Parathyroid adenoma (tissue), 2 donors: ENCODE results near the gene CES2.

Experiments
- H2AFZ ChIP-seq: fragments of 300-600 bp; sonication (generic); one replicate; pipeline ENCODE4 v1.7.0; 2017; ENCODE audit warnings: antibody characterized with exemption, mild to moderate bottlenecking
- H3K27ac ChIP-seq: fragments of 300-600 bp; sonication (generic); one replicate; pipeline ENCODE4 v1.7.0; 2017
- H3K27me3 ChIP-seq: fragments of 300-600 bp; sonication (generic); one replicate; pipeline ENCODE4 v1.7.0; 2017; ENCODE audit warnings: low read length; ENCODE audit not compliant: control insufficient read depth, insufficient read depth
- H3K36me3 ChIP-seq: fragments of 300-600 bp; sonication (generic); one replicate; pipeline ENCODE4 v1.7.0; 2017; ENCODE audit warnings: low read length; ENCODE audit not compliant: control insufficient read depth, insufficient read depth
- H3K4me1 ChIP-seq: fragments of 300-600 bp; sonication (generic); one replicate; pipeline ENCODE4 v1.7.0; 2017; ENCODE audit warnings: control low read depth
- H3K4me2 ChIP-seq: fragments of 300-600 bp; sonication (generic); one replicate; pipeline ENCODE4 v1.7.0; 2017; ENCODE audit warnings: low read length
- H3K4me3 ChIP-seq: fragments of 300-600 bp; sonication (generic); one replicate; pipeline ENCODE4 v1.7.0; 2017; ENCODE audit warnings: low read depth, low read length
- H3K79me2 ChIP-seq: fragments of 300-600 bp; sonication (generic); one replicate; pipeline ENCODE4 v1.7.0; 2017; ENCODE audit warnings: control low read depth
- H3K9ac ChIP-seq: fragments of 300-600 bp; sonication (generic); one replicate; pipeline ENCODE4 v1.7.0; 2017; ENCODE audit warnings: mild to moderate bottlenecking
- H3K9me3 ChIP-seq: fragments of 300-600 bp; sonication (generic); one replicate; pipeline ENCODE4 v1.7.0; 2017; ENCODE audit warnings: low read length; ENCODE audit not compliant: control insufficient read depth
- TF ChIP-seq, protein P1 (sequence below): fragments of 300-600 bp; sonication (generic); IDR thresholded peaks from one replicate; pipeline ENCODE4 v1.7.0; 2017; ENCODE audit warnings: antibody characterized with exemption, mild to moderate bottlenecking
- donor health status: primary hyperparathyroidism.

CES2 gene, protein sequence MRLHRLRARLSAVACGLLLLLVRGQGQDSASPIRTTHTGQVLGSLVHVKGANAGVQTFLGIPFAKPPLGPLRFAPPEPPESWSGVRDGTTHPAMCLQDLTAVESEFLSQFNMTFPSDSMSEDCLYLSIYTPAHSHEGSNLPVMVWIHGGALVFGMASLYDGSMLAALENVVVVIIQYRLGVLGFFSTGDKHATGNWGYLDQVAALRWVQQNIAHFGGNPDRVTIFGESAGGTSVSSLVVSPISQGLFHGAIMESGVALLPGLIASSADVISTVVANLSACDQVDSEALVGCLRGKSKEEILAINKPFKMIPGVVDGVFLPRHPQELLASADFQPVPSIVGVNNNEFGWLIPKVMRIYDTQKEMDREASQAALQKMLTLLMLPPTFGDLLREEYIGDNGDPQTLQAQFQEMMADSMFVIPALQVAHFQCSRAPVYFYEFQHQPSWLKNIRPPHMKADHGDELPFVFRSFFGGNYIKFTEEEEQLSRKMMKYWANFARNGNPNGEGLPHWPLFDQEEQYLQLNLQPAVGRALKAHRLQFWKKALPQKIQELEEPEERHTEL

DNA sequence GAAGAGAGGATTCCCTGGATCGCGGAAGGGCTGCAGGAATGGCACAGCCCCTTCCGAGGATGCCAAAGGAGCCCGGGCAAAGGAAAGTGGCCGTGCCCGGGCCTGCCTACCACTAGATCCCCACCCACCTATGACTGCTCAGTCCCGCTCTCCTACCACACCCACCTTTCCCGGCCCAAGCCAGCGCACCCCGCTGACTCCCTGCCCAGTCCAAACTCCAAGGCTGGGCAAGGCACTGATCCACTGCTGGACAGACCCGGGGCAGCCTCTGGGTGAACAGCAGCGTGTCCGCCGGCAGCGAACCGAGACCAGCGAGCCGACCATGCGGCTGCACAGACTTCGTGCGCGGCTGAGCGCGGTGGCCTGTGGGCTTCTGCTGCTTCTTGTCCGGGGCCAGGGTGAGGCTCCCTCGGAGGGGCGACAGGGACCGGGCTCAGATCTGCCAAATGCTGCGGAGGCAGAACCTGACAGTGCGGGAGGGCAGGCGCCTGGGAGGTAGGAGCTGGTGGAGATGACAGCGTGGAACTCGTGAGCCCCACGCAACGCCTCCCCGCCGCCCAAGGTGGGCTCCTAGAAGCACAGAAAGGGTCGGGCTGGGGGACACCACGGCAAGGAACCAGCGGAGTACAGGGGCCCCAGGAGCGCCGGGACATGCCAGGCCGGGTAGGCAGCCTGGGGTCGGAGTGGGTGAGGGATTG is at the start of gene CES2:
CES2 (plus strand) TSS at position 203 of the 698 bp plus-strand sequence; CDS start at position 323, 120 bp downstream.
- TF ChIP-seq, protein P1, sequence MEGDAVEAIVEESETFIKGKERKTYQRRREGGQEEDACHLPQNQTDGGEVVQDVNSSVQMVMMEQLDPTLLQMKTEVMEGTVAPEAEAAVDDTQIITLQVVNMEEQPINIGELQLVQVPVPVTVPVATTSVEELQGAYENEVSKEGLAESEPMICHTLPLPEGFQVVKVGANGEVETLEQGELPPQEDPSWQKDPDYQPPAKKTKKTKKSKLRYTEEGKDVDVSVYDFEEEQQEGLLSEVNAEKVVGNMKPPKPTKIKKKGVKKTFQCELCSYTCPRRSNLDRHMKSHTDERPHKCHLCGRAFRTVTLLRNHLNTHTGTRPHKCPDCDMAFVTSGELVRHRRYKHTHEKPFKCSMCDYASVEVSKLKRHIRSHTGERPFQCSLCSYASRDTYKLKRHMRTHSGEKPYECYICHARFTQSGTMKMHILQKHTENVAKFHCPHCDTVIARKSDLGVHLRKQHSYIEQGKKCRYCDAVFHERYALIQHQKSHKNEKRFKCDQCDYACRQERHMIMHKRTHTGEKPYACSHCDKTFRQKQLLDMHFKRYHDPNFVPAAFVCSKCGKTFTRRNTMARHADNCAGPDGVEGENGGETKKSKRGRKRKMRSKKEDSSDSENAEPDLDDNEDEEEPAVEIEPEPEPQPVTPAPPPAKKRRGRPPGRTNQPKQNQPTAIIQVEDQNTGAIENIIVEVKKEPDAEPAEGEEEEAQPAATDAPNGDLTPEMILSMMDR = no peak
- H3K36me3 ChIP-seq = no peaks in the 10 kb centered on the region

DNA sequence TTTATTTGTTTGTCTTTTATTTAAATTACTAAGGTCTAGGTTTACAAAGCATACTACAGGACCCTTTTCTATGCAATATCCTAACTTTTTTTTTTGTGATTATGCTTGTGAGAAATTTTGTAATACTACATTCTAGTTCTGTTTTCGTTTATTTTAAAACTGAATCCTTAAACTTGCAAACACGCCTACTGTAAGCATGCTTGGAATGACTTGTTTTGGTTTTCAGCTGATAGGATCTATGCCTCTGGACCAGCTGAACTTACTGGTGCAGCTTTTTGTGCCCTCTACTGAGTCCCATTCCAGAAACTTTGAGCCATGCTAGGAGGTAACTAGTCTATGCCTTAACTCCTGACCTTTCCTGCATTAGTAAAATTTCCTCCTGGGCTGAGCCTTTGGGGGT is 49.0 kb upstream of the CES2 start:
- TF ChIP-seq, protein P1 = no peak
- Histone ChIP-seq H3K36me3 (no peaks in the 10 kb centered on the region), H3K9me3 (no peaks in the 10 kb centered on the region), H3K4me3 (peak overlapping the region; percentile 1), H3K27me3 (no peaks in the 10 kb centered on the region), H3K27ac (peak overlapping the region; percentile 63), H2AFZ (no peak overlapping the region), H3K4me2 (peak overlapping the region; percentile 35), H3K9ac (no peak overlapping the region), H3K79me2 (peaks cover 3% of the 10 kb centered on the region), H3K4me1 (peaks cover 13% of the 10 kb centered on the region)

More for the DNA sequence above, at the start of gene CES2:
- peaks cover 14% of the 10 kb centered on the region for H3K4me1 ChIP-seq
- peaks cover 13% of the 10 kb centered on the region for H3K79me2 ChIP-seq
- H3K9me3 ChIP-seq = no peaks in the 10 kb centered on the region
- peak within 1 kb of the TSS; percentile 92 for H2AFZ ChIP-seq
- peak within 1 kb of the TSS; percentile 98 for H3K27ac ChIP-seq
- peak within 1 kb of the TSS; percentile 100 for H3K4me2 ChIP-seq
- H3K9ac ChIP-seq = peak within 1 kb of the TSS; percentile 98
- H3K4me3 ChIP-seq = peak within 1 kb of the TSS; percentile 99
- no peaks in the 10 kb centered on the region for H3K27me3 ChIP-seq

DNA sequence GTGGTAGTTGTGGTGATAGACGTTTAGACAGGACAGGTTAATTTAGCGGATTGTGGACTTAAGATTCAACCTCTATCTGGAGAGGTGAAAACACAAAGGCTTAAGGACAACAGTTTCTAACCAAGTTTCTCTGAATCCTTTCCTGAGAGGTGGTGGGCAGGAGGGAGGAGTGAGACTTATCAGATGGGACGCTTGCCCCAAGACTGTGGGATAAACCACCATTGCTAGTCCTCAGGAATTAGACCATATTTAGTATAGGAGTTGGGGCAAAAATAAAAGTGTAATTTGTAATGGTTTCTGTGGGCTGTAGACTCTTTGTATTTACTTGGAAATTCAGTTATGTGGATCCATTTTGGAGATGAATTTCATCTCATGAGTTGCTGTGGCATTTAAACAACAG is 48.4 kb upstream of the CES2 start:
- no peak overlapping the region for H3K9ac ChIP-seq
- no peaks in the 10 kb centered on the region for H3K36me3 ChIP-seq
- no peaks in the 10 kb centered on the region for H3K27me3 ChIP-seq
- H3K4me3 ChIP-seq = peak overlapping the region; percentile 1
- peaks cover 3% of the 10 kb centered on the region for H3K79me2 ChIP-seq
- TF ChIP-seq, protein P1 = no peak
- no peaks in the 10 kb centered on the region for H3K9me3 ChIP-seq
- peaks cover 13% of the 10 kb centered on the region for H3K4me1 ChIP-seq
- H3K4me2 ChIP-seq = peak overlapping the region; percentile 35
- peak overlapping the region; percentile 63 for H3K27ac ChIP-seq
- no peak overlapping the region for H2AFZ ChIP-seq

DNA sequence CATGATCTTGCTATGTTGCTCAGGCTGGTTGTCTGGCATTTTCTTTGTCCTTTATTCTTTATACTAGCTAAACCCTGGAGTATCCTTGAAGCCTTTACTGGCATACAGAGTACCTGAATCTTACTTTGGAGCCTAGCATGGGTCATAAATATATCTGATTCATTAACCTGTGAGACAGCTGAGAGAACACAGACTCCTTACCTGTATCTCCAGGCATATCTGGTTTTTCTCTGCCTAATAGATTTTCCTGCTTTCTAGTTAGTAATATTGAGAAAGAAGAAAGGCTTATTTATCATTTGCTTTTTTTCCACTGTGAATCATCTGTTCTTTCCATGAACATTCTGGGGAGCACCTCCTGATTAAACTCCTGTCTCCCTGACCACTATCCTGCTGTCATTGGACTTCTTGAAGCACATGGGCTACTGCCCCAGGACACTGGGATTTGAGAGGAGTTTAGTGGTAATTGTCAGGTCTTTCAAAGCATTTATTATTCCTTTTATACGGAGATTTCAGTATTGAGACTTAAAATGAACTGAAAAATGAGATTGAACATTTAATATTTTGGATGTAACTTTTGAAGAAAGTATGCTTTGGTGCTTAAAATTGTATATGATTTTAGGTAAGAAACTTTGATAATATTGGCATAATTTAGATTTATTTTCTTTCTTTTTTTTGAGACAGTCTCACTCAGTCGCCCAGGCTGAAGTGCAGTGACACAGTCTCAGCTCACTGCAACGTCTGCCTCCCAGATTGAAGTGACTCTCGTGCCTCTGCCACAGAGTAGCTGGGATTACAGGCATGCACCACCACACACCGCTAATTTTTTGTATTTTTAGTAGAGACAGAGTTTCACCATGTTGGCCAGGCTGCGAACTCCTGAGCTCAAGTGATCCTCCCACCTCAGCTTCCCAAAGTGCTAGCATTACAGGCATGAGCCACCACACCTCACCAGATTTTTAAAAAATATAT is 46.4 kb upstream of the CES2 start:
- Histone ChIP-seq H3K4me2 (no peak overlapping the region), H3K36me3 (no peaks in the 10 kb centered on the region), H2AFZ (no peak overlapping the region), H3K79me2 (no peaks in the 10 kb centered on the region), H3K9me3 (no peaks in the 10 kb centered on the region), H3K9ac (no peak overlapping the region), H3K27ac (no peak overlapping the region), H3K27me3 (no peaks in the 10 kb centered on the region), H3K4me3 (no peak overlapping the region), H3K4me1 (peaks cover 13% of the 10 kb centered on the region)
- TF ChIP-seq, protein P1 = no peak
